Thyroid gland (tissue), 4 donors: ENCODE results near the gene MGAT4C.

ENCODE experiments used
- POLR2A ChIP-seq, 2 donors: fragments of 450-650 bp; IDR thresholded peaks; one replicate each; pipeline ENCODE4 v1.6.1; 2017; ENCODE audit warnings: antibody characterized with exemption in 2 of 2, mild to moderate bottlenecking in 2 of 2, moderate library complexity in 1 of 2
- TF ChIP-seq, protein P1 (sequence below), 6 experiments: fragments of 200-600 bp in 3 of 6; fragments of 450-650 bp in 3 of 6; sonication (generic) in 3 of 6; IDR thresholded peaks; one replicate each; pipeline ENCODE4 v1.5.1; 2016 to 2019; ENCODE audit warnings: antibody characterized with exemption in 6 of 6, mild to moderate bottlenecking in 2 of 6, inconsistent platforms in 1 of 6, moderate library complexity in 1 of 6

- TF ChIP-seq, protein P1, sequence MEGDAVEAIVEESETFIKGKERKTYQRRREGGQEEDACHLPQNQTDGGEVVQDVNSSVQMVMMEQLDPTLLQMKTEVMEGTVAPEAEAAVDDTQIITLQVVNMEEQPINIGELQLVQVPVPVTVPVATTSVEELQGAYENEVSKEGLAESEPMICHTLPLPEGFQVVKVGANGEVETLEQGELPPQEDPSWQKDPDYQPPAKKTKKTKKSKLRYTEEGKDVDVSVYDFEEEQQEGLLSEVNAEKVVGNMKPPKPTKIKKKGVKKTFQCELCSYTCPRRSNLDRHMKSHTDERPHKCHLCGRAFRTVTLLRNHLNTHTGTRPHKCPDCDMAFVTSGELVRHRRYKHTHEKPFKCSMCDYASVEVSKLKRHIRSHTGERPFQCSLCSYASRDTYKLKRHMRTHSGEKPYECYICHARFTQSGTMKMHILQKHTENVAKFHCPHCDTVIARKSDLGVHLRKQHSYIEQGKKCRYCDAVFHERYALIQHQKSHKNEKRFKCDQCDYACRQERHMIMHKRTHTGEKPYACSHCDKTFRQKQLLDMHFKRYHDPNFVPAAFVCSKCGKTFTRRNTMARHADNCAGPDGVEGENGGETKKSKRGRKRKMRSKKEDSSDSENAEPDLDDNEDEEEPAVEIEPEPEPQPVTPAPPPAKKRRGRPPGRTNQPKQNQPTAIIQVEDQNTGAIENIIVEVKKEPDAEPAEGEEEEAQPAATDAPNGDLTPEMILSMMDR (IDR thresholded peaks at IDR 0.05), result no peak
- no peak for TF ChIP-seq POLR2A (IDR thresholded peaks at IDR 0.05)
Observed at GRCh38 chr12:86015026-86015425, 241.2 kb downstream of the MGAT4C start.
